Measurements from ENCODE around the gene OTOG. TPM values are rescaled to one million over a fixed set of nuclear protein-coding genes. Genes with fewer than 3 reads are reported as not detected.

The OTOG gene
- total RNA-seq, 1 donor from 2014 or later, result not detected

- ATAC-seq (ENCODE audit: low read depth) (no peak), DNase-seq (no peak)
- Mint-ChIP-seq H3K9me3 (no peaks in the 10 kb centered on the region), H3K27ac (no peak overlapping the region), H3K4me1 (peaks cover 6% of the 10 kb centered on the region), H3K36me3 (ENCODE audit: low read depth) (no peaks in the 10 kb centered on the region), H3K4me3 (no peak overlapping the region), H3K27me3 (peaks cover 6% of the 10 kb centered on the region)
- TF ChIP-seq CTCF (IDR thresholded peaks at IDR 0.05), result no peak
- CTCF ChIA-PET, result no interaction called here
- intact Hi-C loops (cut with micrococcal nuclease), result no loop called here
- POLR2A ChIA-PET, result no interaction called here
Measured at GRCh38 chr11:17571431-17572358, 24.6 kb downstream of the OTOG start.

GRCh38 chr11:17572359-17572690, 25.3 kb downstream of the OTOG start:
- Mint-ChIP-seq H3K4me1 (peaks cover 6% of the 10 kb centered on the region), H3K36me3 (ENCODE audit: low read depth) (no peaks in the 10 kb centered on the region), H3K4me3 (no peak overlapping the region), H3K27ac (no peak overlapping the region), H3K9me3 (no peaks in the 10 kb centered on the region), H3K27me3 (peaks cover 10% of the 10 kb centered on the region)
- POLR2A ChIA-PET, result no interaction called here
- ATAC-seq (ENCODE audit: low read depth) (peak; percentile 31), DNase-seq (peak; percentile 7)
- no peak for TF ChIP-seq CTCF (IDR thresholded peaks at IDR 0.05)
- intact Hi-C loops (cut with micrococcal nuclease), result no loop called here
- CTCF ChIA-PET, result no interaction called here

- H3K27me3 Mint-ChIP-seq, result peaks cover 10% of the 10 kb centered on the region
- no peak overlapping the region for H3K27ac Mint-ChIP-seq
- no peak for DNase-seq
- no peak for TF ChIP-seq CTCF (IDR thresholded peaks at IDR 0.05)
- ChIA-PET POLR2A (no interaction called here), CTCF (no interaction called here)
- no peak for ATAC-seq (ENCODE audit: low read depth)
- peaks cover 6% of the 10 kb centered on the region for H3K4me1 Mint-ChIP-seq
- H3K9me3 Mint-ChIP-seq, result no peaks in the 10 kb centered on the region
- no peaks in the 10 kb centered on the region for H3K36me3 Mint-ChIP-seq (ENCODE audit: low read depth)
- intact Hi-C loops (cut with micrococcal nuclease), result no loop called here
- H3K4me3 Mint-ChIP-seq, result no peak overlapping the region
Measured at GRCh38 chr11:17572791-17573460, 25.9 kb downstream of the OTOG start.

- CTCF ChIA-PET, result no interaction called here
- no peak for ATAC-seq (ENCODE audit: low read depth)
- Mint-ChIP-seq H3K36me3 (ENCODE audit: low read depth) (no peaks in the 10 kb centered on the region), H3K27ac (no peak overlapping the region), H3K27me3 (peaks cover 11% of the 10 kb centered on the region), H3K9me3 (no peaks in the 10 kb centered on the region), H3K4me1 (peaks cover 6% of the 10 kb centered on the region), H3K4me3 (no peak overlapping the region)
- peak; percentile 10 for DNase-seq
- POLR2A ChIA-PET, result no interaction called here
- intact Hi-C loops (cut with micrococcal nuclease), result no loop called here
- TF ChIP-seq CTCF (IDR thresholded peaks at IDR 0.05), result no peak
Measured at GRCh38 chr11:17573526-17573925, 26.5 kb downstream of the OTOG start.

Data from activated B cell treated with CpG ODN at 0.5 μM for 24 hours (primary cell).